Hepatocyte (in vitro differentiated cells): ENCODE data around the gene ABCD3.

ENCODE experiments used
- EZH2 ChIP-seq: fragments of 200-600 bp; sonication (generic); IDR thresholded peaks from 2 replicates; pipeline ENCODE4 v1.6.1; 2016; ENCODE audit warnings: antibody characterized with exemption, mild to moderate bottlenecking, borderline replicate concordance
- TF ChIP-seq, protein P1 (sequence below): fragments of 200-600 bp; sonication (generic); IDR thresholded peaks from 2 replicates; pipeline ENCODE4 v1.5.1; 2016; ENCODE audit warnings: antibody characterized with exemption, mild to moderate bottlenecking; ENCODE audit not compliant: poor library complexity

DNA sequence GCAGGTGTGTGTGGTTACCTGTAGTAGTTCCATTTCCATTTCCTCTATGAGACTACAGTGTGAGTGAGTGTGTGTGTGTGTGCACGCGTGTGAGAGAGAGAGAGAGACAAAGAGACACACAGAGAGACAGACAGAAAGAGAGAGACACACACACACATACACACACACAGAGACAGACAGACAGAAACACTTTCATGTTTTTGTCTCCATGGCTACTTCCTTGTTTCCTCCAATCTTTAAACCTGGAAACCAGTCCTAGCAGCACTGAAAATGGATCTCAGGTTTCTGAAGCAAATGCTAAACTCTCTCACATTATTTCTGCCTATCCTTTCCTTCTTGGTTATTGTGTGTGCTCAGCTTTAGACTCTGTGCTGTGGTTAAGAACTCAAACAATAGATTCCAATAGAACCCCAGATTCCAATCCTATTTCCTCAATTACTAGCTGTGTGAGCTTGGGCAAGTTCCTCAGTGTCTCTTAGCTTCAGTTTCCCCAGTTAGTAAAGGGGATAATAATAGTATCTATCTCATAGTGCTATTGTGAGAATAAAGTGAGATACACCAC lies 22.4 kb upstream of the ABCD3 start:
- TF ChIP-seq, protein P1, sequence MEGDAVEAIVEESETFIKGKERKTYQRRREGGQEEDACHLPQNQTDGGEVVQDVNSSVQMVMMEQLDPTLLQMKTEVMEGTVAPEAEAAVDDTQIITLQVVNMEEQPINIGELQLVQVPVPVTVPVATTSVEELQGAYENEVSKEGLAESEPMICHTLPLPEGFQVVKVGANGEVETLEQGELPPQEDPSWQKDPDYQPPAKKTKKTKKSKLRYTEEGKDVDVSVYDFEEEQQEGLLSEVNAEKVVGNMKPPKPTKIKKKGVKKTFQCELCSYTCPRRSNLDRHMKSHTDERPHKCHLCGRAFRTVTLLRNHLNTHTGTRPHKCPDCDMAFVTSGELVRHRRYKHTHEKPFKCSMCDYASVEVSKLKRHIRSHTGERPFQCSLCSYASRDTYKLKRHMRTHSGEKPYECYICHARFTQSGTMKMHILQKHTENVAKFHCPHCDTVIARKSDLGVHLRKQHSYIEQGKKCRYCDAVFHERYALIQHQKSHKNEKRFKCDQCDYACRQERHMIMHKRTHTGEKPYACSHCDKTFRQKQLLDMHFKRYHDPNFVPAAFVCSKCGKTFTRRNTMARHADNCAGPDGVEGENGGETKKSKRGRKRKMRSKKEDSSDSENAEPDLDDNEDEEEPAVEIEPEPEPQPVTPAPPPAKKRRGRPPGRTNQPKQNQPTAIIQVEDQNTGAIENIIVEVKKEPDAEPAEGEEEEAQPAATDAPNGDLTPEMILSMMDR, result no peak
- no peak for TF ChIP-seq EZH2
